ENCODE data around the gene MAMSTR.

GRCh38 chr19:48756212-48756611 is 36.7 kb upstream of the MAMSTR start:
- TF ChIP-seq ATF2 (tag by site-specific recombination; IDR thresholded peaks at IDR 0.05; ENCODE audit: low read depth): no peak
- TF ChIP-seq ZNF24 (tag by site-specific recombination; IDR thresholded peaks at IDR 0.05): no peak
- TF ChIP-seq ZFP41 (tag by site-specific recombination; IDR thresholded peaks at IDR 0.05; ENCODE audit: borderline replicate concordance): no peak
- no peak for TF ChIP-seq CTCF (tag by site-specific recombination; IDR thresholded peaks at IDR 0.05)
- no peak for TF ChIP-seq ZNF514 (tag by site-specific recombination; IDR thresholded peaks at IDR 0.05)
- TF ChIP-seq ZNF274 (IDR thresholded peaks at IDR 0.05; ENCODE audit: low read length): no peak
- TF ChIP-seq ZNF274 (tag by site-specific recombination; IDR thresholded peaks at IDR 0.05; ENCODE audit: borderline replicate concordance): no peak
- no peak for TF ChIP-seq ZNF223 (tag by site-specific recombination; IDR thresholded peaks at IDR 0.05)
- TF ChIP-seq SCRT2 (tag by site-specific recombination; IDR thresholded peaks at IDR 0.05): no peak
- no peak for TF ChIP-seq ZNF26 (tag by site-specific recombination; IDR thresholded peaks at IDR 0.05)
- TF ChIP-seq ZNF629 (tag by site-specific recombination; IDR thresholded peaks at IDR 0.05): no peak
